ENCODE measurements around the gene HNRNPC. TPM values are rescaled to one million over a fixed set of nuclear protein-coding genes. Genes with fewer than 3 reads are reported as not detected.

HNRNPC gene
- total and polyA plus RNA-seq, 2 of the 8 experiments (the other 6 are each of a cell fraction or from before 2014, with no cell fraction given) = 781 to 1,207 TPM

- TF ChIP-seq CHD7 (IDR thresholded peaks at IDR 0.05; ENCODE audit: insufficient replicate concordance, low read length) (no peak), POLR2AphosphoS5 (IDR thresholded peaks at IDR 0.05; ENCODE audit: low read depth, low read length) (peak; percentile 83), SIRT6 (IDR thresholded peaks at IDR 0.05; ENCODE audit: low read length) (no peak), POU5F1 (IDR thresholded peaks at IDR 0.05; ENCODE audit: low read depth, low read length) (no peak), ASH2L (IDR thresholded peaks at IDR 0.05; ENCODE audit: low read length) (no peak), GTF2F1 (IDR thresholded peaks at IDR 0.05; ENCODE audit: borderline replicate concordance, low read depth, low read length) (no peak), EZH2 (IDR thresholded peaks at IDR 0.05; ENCODE audit: low read depth, low read length, severe bottlenecking) (no peak)
These were observed 24.7 kb downstream of the HNRNPC start (continued) for GRCh38 chr14:21244544-21244943.

All from H1 (cell line).